Transverse colon (tissue), 3 donors: ENCODE measurements around the gene SF3A2.

Experiments
- EP300 ChIP-seq: sonication (generic); formaldehyde crosslinking; IDR thresholded peaks from one replicate; pipeline ENCODE4 v1.6.1; 2017; ENCODE audit warnings: antibody characterized with exemption, low read depth
- POLR2A ChIP-seq: fragments of 450-650 bp; IDR thresholded peaks from one replicate; pipeline ENCODE4 v1.6.1; 2016; ENCODE audit warnings: antibody characterized with exemption, mild to moderate bottlenecking, moderate library complexity
- TF ChIP-seq, protein P1 (sequence below), 5 experiments: fragments of 200-600 bp in 3 of 5; fragments of 450-650 bp in 2 of 5; sonication (generic) in 3 of 5; IDR thresholded peaks; 1 replicate in 2 of 5; 2 replicates in 3 of 5; pipeline ENCODE4 v1.5.1; 2016 to 2017; ENCODE audit warnings: antibody characterized with exemption in 5 of 5, inconsistent platforms in 3 of 5, mild to moderate bottlenecking in 2 of 5, moderate library complexity in 1 of 5

DNA sequence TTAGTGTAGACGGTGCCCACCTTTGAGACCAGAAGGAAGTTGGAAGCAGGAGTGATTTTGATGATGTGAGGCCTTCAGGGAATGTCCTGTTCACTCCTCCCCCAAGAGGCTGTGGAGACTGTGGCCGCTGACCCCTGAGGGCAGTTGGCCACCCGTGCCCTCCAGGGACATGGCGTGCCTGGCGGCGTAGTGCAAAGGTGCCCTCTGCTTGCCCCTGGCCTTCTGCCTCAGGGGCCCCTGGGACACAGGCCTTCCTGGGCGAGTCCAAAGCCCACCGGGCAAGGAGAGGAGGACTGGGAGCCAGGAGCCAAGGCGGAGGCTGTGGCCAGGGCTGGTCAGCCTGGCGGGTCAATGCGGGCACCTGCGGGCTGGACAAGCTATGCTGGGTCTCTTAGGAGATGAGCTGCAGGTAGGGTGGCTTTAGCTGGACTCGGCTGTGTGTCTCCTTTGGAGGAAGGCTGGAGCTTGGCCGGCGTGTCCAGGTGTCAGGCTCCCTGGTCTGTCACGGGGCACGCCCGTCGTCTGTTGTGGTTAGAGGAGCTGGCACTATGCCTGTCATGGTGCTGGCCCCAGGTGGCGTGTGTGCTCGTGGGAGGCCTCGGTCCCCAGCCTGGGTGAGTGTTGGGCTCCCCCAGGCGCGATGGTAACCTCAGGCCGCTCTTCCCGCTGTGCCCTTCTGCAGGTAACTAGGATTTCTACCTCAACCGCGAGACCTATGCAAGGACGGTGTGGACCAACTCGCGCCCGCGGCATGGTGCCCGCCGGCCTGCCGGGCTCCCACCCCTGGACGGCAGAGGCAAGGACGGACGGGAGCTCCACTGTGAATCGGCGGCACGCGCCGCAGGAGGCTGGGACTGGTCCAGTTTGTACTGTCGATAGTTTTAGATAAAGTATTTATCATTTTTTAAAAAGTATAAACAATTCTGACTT is 7.3 kb upstream of the SF3A2 start:
- TF ChIP-seq, protein P1, sequence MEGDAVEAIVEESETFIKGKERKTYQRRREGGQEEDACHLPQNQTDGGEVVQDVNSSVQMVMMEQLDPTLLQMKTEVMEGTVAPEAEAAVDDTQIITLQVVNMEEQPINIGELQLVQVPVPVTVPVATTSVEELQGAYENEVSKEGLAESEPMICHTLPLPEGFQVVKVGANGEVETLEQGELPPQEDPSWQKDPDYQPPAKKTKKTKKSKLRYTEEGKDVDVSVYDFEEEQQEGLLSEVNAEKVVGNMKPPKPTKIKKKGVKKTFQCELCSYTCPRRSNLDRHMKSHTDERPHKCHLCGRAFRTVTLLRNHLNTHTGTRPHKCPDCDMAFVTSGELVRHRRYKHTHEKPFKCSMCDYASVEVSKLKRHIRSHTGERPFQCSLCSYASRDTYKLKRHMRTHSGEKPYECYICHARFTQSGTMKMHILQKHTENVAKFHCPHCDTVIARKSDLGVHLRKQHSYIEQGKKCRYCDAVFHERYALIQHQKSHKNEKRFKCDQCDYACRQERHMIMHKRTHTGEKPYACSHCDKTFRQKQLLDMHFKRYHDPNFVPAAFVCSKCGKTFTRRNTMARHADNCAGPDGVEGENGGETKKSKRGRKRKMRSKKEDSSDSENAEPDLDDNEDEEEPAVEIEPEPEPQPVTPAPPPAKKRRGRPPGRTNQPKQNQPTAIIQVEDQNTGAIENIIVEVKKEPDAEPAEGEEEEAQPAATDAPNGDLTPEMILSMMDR (IDR thresholded peaks at IDR 0.05): no peak
- TF ChIP-seq POLR2A: no peak
- no peak for TF ChIP-seq EP300
